Mesothelial cell of epicardium (in vitro differentiated cells): ENCODE data around the gene DGKB. TPM values are rescaled to one million over a fixed set of nuclear protein-coding genes. Genes with fewer than 3 reads are reported as not detected.

Source experiments
- DNase-seq, 2 experiments: peaks; one replicate each; pipeline ENCODE4 v3.0.0; 2021; ENCODE audit warnings: low spot score in 2 of 2; ENCODE audit not compliant: unreplicated experiment in 2 of 2
- H3K27ac Mint-ChIP-seq: 2 replicates; pipeline ENCODE4 v1.8.0; 2021; ENCODE audit warnings: mixed read lengths
- H3K27me3 Mint-ChIP-seq: 2 replicates; pipeline ENCODE4 v1.8.0; 2021; ENCODE audit warnings: low read depth, mixed read lengths
- H3K36me3 Mint-ChIP-seq: 2 replicates; pipeline ENCODE4 v1.8.0; 2021; ENCODE audit warnings: mixed read lengths
- H3K4me1 Mint-ChIP-seq: 2 replicates; pipeline ENCODE4 v1.8.0; 2021; ENCODE audit warnings: mixed read lengths
- H3K4me3 Mint-ChIP-seq: 2 replicates; pipeline ENCODE4 v1.8.0; 2021; ENCODE audit warnings: mild to moderate bottlenecking, moderate library complexity, mixed read lengths
- H3K9me3 Mint-ChIP-seq: 2 replicates; pipeline ENCODE4 v1.8.0; 2021; ENCODE audit warnings: mixed read lengths
- total RNA-seq: library from RNA; stranded (reverse); gene quantifications from 3 replicates; pipeline ENCODE4 v1.2.1, GENCODE V29; 2021
- TF ChIP-seq, protein P1 (sequence below): fragments of 200-600 bp; sonication (generic); IDR thresholded peaks from one replicate; pipeline ENCODE4 v1.5.0; 2021; ENCODE audit warnings: antibody characterized with exemption; ENCODE audit not compliant: unreplicated experiment

Gene DGKB
- total RNA-seq, 1 donor from 2014 or later: 3.9 TPM

DNA sequence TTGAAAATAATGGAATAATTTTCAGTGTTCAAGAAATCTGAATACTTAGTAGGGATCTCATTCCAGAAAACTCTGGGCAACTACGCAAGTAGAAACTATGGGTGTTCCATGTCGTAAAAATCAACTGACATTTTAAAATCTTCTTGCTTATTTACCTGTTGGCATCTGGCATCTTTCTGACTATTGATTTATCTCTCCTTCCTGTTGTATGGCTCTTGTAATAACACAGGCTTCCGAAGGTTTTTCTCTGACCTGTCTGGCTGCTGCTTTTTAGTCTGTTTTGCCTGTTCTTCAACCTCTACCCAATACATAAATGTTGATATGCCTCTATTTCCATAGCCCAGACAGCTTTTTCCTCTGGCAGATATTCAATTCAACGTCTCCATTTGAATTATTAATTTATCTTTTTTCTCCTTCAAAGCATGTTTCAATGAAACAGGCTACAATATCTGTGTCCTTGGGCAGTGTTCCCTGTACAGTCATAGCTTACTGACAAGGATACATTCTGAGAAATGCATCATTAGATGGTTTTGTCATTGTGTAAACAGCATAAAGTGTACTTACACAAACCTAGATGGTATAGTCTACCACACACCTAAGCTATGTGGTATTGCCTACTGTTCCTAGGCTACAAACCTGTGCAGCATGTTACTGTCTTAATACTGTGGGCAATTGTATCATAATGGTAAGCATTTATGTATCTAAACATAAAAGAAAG, 807.2 kb downstream of the DGKB start:
- H3K4me1 Mint-ChIP-seq: peaks cover 13% of the 10 kb centered on the region

More for the DNA sequence above, 807.2 kb downstream of the DGKB start:
- H3K27ac Mint-ChIP-seq: no peak overlapping the region
- no peaks in the 10 kb centered on the region for H3K36me3 Mint-ChIP-seq
- H3K4me3 Mint-ChIP-seq: no peak overlapping the region
- TF ChIP-seq, protein P1, sequence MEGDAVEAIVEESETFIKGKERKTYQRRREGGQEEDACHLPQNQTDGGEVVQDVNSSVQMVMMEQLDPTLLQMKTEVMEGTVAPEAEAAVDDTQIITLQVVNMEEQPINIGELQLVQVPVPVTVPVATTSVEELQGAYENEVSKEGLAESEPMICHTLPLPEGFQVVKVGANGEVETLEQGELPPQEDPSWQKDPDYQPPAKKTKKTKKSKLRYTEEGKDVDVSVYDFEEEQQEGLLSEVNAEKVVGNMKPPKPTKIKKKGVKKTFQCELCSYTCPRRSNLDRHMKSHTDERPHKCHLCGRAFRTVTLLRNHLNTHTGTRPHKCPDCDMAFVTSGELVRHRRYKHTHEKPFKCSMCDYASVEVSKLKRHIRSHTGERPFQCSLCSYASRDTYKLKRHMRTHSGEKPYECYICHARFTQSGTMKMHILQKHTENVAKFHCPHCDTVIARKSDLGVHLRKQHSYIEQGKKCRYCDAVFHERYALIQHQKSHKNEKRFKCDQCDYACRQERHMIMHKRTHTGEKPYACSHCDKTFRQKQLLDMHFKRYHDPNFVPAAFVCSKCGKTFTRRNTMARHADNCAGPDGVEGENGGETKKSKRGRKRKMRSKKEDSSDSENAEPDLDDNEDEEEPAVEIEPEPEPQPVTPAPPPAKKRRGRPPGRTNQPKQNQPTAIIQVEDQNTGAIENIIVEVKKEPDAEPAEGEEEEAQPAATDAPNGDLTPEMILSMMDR: no peak
- DNase-seq: no peak
- peaks cover under 1% of the 10 kb centered on the region for H3K9me3 Mint-ChIP-seq
- no peaks in the 10 kb centered on the region for H3K27me3 Mint-ChIP-seq
